Measurements from ENCODE around the gene NR2F1-AS1.

- TF ChIP-seq EZH2 (optimal IDR thresholded peaks at IDR 0.05; ENCODE audit: low read depth, low read length), result no peak
- no peak for TF ChIP-seq CTCF (IDR thresholded peaks at IDR 0.05; ENCODE audit: low read length)
These were observed 5.3 kb downstream of the NR2F1-AS1 start for GRCh38 chr5:93575461-93576414.

Data from MM.1S (cell line).